HG02970 (cell line): ENCODE data around the gene MYH3.
A peak's percentile ranks its signal among the peaks of the same experiment; 100 is the strongest.
"Not testable (repeated sequence)": the region's sequence is repeated elsewhere in the genome, so short reads cannot be mapped to it uniquely, and the experiment has no call there.

ENCODE experiments used
- ATAC-seq: cut with Tn5 transposase; IDR thresholded peaks from one replicate; pipeline ENCODE4 v1.9.1; 2021; ENCODE audit warnings: mild to moderate bottlenecking, moderate library complexity, moderate number of reproducible peaks; ENCODE audit not compliant: unreplicated experiment, low FRiP score

Gene MYH3

GRCh38 chr17:10657148-10657547, at the start of gene MYH3:
Gene MYH3 (minus strand): TSS chr17:10657309. CDS start chr17:10655064, 2,245 bp downstream.
- ATAC-seq = no peak

GRCh38 chr17:10705727-10706126, 48.6 kb upstream of the MYH3 start:
- no peak for ATAC-seq

GRCh38 chr17:10702574-10702973, 45.5 kb upstream of the MYH3 start:
- no peak for ATAC-seq

- ATAC-seq = no peak
These were observed 42.7 kb upstream of the MYH3 start for GRCh38 chr17:10699856-10700255.

- ATAC-seq = no peak
These were observed 41.1 kb upstream of the MYH3 start for GRCh38 chr17:10698096-10698818.

GRCh38 chr17:10697092-10698081, 40.3 kb upstream of the MYH3 start, which contains the start of the genes ADPRM and SCO1:
Gene ADPRM (plus strand): TSS chr17:10697594. CDS start chr17:10704927, 7,333 bp downstream.
Gene SCO1 (minus strand): TSS chr17:10697533. CDS start chr17:10697507, 26 bp downstream.
- ATAC-seq = peak; percentile 92

GRCh38 chr17:10695875-10696407, 38.8 kb upstream of the MYH3 start:
- ATAC-seq = not testable (repeated sequence)

- ATAC-seq = no peak
These were observed 30.4 kb upstream of the MYH3 start for GRCh38 chr17:10687499-10687898.

GRCh38 chr17:10683853-10684252, 26.7 kb upstream of the MYH3 start:
- ATAC-seq = no peak

GRCh38 chr17:10681866-10682446, 24.8 kb upstream of the MYH3 start:
- ATAC-seq = no peak

- ATAC-seq = no peak
These were observed 17.6 kb upstream of the MYH3 start for GRCh38 chr17:10674704-10675103.

- no peak for ATAC-seq
These were observed 16.2 kb upstream of the MYH3 start for GRCh38 chr17:10673312-10673711.

GRCh38 chr17:10668775-10669174, 11.7 kb upstream of the MYH3 start:
- no peak for ATAC-seq

- ATAC-seq = no peak
These were observed 9.8 kb upstream of the MYH3 start for GRCh38 chr17:10666906-10667305.

GRCh38 chr17:10664571-10664970, 7.5 kb upstream of the MYH3 start:
- ATAC-seq = no peak

- ATAC-seq = no peak
These were observed 6.1 kb upstream of the MYH3 start for GRCh38 chr17:10663231-10663630.

GRCh38 chr17:10661437-10661836, 4.3 kb upstream of the MYH3 start:
- ATAC-seq = no peak

- no peak for ATAC-seq
These were observed 770 bp upstream of the MYH3 start for GRCh38 chr17:10657879-10658278.

- ATAC-seq = no peak
These were observed 3.1 kb downstream of the MYH3 start for GRCh38 chr17:10653987-10654386.

GRCh38 chr17:10652984-10653659, 4.0 kb downstream of the MYH3 start:
- ATAC-seq = no peak
